Activated B cell treated with CpG ODN at 0.5 μM for 24 hours (primary cell): ENCODE measurements around the gene PRDM4. TPM values are rescaled to one million over a fixed set of nuclear protein-coding genes. Genes with fewer than 3 reads are reported as not detected.
A peak's percentile ranks its signal among the peaks of the same experiment; 100 is the strongest.

ENCODE experiments used
- ATAC-seq: fragments of 200-7000 bp; cut with Tn5 transposase; one replicate; pipeline ENCODE4 v1.10.0; 2021; ENCODE audit warnings: low read depth, mild to moderate bottlenecking, moderate library complexity
- CTCF ChIA-PET: fragments of 350-600 bp; sonication (Branson Sonifier 250); formaldehyde crosslinking; loops from one replicate; lab custom pipeline; 2021; ENCODE audit warnings: antibody characterized with exemption; lab: Charles Lee
- POLR2A ChIA-PET: fragments of 350-600 bp; sonication (Branson Sonifier 250); formaldehyde crosslinking; loops from one replicate; lab custom pipeline; 2021; ENCODE audit warnings: antibody characterized with exemption; lab: Charles Lee
- DNase-seq: peaks from one replicate; pipeline ENCODE4 v3.0.0; 2022
- H3K27ac Mint-ChIP-seq: one replicate; pipeline ENCODE4 v1.8.0; 2020; ENCODE audit warnings: mixed read lengths
- H3K27me3 Mint-ChIP-seq: one replicate; pipeline ENCODE4 v1.8.0; 2021; ENCODE audit warnings: mixed read lengths
- H3K36me3 Mint-ChIP-seq: one replicate; pipeline ENCODE4 v1.8.0; 2021; ENCODE audit warnings: low read depth, mixed read lengths
- H3K4me1 Mint-ChIP-seq: one replicate; pipeline ENCODE4 v1.8.0; 2021; ENCODE audit warnings: mixed read lengths
- H3K4me3 Mint-ChIP-seq: one replicate; pipeline ENCODE4 v1.8.0; 2020; ENCODE audit warnings: mild to moderate bottlenecking, mixed read lengths
- H3K9me3 Mint-ChIP-seq: one replicate; pipeline ENCODE4 v1.8.0; 2020; ENCODE audit warnings: mixed read lengths
- intact Hi-C: fragments of 100-400 bp; cut with micrococcal nuclease; formaldehyde crosslinking; loops from one replicate; pipeline ENCODE4 v1.15.1; 2024
- total RNA-seq: library from RNA; stranded (reverse); gene quantifications from 2 replicates; pipeline ENCODE4 v1.2.3, GENCODE V29; 2022
- TF ChIP-seq, protein P1 (sequence below): fragments of 200-600 bp; IDR thresholded peaks from one replicate; pipeline ENCODE4 v1.8.0; 2022; ENCODE audit warnings: antibody characterized with exemption, mild to moderate bottlenecking

The PRDM4 gene
- total RNA-seq, 1 donor from 2014 or later, result 45.2 TPM

DNA sequence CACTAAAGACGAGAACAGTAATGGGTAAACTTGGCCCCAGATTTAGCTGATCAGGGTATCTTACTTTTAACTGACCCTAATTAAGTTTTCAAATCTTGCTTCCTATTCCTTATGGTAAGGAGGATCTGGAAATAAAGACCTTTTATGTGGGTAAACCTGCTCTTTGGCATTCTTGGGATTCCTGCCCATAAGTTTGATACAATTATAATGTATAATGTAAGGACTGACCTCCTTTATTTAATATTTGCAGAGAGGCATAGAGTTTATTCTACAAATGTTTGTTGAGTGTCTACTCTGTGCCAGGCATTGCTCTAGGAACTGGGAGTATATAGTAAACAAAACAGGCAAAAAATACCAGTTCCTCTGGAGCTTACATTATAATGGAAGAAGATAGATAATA lies 4.4 kb upstream of the PRDM4 start:
- POLR2A ChIA-PET, result no interaction called here
- no peak overlapping the region for H3K27ac Mint-ChIP-seq
- peaks cover under 1% of the 10 kb centered on the region for H3K36me3 Mint-ChIP-seq
- ATAC-seq (no peak), DNase-seq (no peak)
- TF ChIP-seq, protein P1, sequence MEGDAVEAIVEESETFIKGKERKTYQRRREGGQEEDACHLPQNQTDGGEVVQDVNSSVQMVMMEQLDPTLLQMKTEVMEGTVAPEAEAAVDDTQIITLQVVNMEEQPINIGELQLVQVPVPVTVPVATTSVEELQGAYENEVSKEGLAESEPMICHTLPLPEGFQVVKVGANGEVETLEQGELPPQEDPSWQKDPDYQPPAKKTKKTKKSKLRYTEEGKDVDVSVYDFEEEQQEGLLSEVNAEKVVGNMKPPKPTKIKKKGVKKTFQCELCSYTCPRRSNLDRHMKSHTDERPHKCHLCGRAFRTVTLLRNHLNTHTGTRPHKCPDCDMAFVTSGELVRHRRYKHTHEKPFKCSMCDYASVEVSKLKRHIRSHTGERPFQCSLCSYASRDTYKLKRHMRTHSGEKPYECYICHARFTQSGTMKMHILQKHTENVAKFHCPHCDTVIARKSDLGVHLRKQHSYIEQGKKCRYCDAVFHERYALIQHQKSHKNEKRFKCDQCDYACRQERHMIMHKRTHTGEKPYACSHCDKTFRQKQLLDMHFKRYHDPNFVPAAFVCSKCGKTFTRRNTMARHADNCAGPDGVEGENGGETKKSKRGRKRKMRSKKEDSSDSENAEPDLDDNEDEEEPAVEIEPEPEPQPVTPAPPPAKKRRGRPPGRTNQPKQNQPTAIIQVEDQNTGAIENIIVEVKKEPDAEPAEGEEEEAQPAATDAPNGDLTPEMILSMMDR, result no peak
- H3K4me1 Mint-ChIP-seq, result peaks cover 5% of the 10 kb centered on the region
- H3K27me3 Mint-ChIP-seq, result peaks cover 1% of the 10 kb centered on the region
- intact Hi-C loops, result loop anchor here (10.0 kb wide), 1 partner anchor 359 kb away; the partner anchor contains the start of gene WSCD2
- CTCF ChIA-PET, result no interaction called here
- H3K4me3 Mint-ChIP-seq, result no peak overlapping the region
- peaks cover 2% of the 10 kb centered on the region for H3K9me3 Mint-ChIP-seq

DNA sequence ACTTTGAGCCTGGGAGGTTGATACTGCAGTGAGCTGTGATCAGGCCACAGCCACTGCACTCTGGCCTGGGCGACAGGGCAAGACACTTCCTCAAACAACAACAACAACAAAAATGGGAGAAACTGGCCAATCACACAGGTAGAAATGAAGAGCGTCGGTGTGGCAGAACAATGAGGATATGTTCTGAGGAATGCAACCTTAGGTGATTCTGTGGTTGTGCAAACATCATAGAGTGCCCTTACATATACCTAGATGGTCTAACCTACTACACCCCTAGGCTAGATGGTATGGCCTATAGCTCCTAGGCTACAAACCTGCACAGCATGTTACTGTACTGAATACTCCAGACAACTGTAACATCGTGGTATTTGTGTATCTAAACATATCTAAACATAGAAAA lies 3.7 kb upstream of the PRDM4 start:
- H3K4me3 Mint-ChIP-seq, result no peak overlapping the region
- H3K4me1 Mint-ChIP-seq, result peaks cover 12% of the 10 kb centered on the region
- H3K9me3 Mint-ChIP-seq, result peaks cover 2% of the 10 kb centered on the region
- ChIA-PET POLR2A (no interaction called here), CTCF (no interaction called here)
- TF ChIP-seq, protein P1, result no peak
- no peak for DNase-seq
- H3K27ac Mint-ChIP-seq, result no peak overlapping the region
- H3K36me3 Mint-ChIP-seq, result peaks cover 5% of the 10 kb centered on the region
- no peak for ATAC-seq
- intact Hi-C loops, result loop anchor here (5.0 to 10.0 kb wide), 4 partner anchors 360 to 1948 kb away; partner anchors contain the start of genes FAM222A, MMAB, MVK and POLR3B
- H3K27me3 Mint-ChIP-seq, result no peaks in the 10 kb centered on the region

DNA sequence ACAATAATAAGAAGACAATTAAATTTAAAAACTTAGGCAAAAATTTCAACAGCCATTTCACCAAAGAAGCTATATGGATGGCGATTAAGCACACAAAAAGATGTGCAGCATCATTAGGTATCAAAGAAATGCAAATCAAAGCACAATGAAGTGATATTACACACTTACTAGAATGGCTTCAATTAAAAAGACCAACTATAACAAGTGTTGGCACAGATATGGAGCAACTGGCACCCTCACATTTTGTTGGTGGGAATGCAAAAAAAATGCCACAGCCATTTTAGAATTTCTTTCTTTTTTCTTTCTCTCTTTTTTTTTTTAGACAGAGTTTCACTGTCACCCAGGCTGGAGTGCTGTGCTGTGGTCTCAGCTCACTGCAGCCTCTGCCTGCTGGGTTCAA lies 1.9 kb upstream of the PRDM4 start:
- H3K27me3 Mint-ChIP-seq, result no peaks in the 10 kb centered on the region
- H3K9me3 Mint-ChIP-seq, result peaks cover 2% of the 10 kb centered on the region
- H3K27ac Mint-ChIP-seq, result no peak overlapping the region
- ATAC-seq (no peak), DNase-seq (no peak)
- intact Hi-C loops, result loop anchor here (5.0 to 10.0 kb wide), 4 partner anchors 362 to 1949 kb away; partner anchors contain the start of genes FAM222A, MMAB, MVK and POLR3B
- TF ChIP-seq, protein P1, result no peak
- peaks cover 8% of the 10 kb centered on the region for H3K36me3 Mint-ChIP-seq
- H3K4me3 Mint-ChIP-seq, result no peak overlapping the region
- peaks cover 27% of the 10 kb centered on the region for H3K4me1 Mint-ChIP-seq
- ChIA-PET CTCF (no interaction called here), POLR2A (interaction anchor here (0.7 kb wide), 1 partner anchor 26 kb away, joined by 3 read pairs; no protein-coding TSS in a partner anchor)

DNA sequence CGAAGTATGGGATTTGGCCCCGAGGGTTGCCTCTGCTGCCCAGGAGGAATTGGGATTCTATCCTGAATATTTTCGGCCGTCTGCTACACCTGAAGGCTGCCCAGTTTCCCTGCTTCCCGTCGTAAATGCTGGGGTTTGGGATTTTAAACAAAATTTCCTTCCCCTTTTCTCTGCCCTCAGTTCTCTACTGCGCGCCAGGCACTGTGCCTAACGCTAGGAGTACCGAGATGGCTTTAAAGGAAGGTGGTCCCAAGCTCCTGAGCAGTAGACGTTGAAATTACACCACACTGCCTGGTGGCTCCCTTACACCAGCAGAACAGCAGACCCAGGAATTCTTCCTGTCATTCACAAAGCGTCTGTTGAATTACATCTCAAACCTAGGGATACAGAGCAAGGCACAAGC lies 566 bp upstream of the PRDM4 start:
- Mint-ChIP-seq H3K4me1 (peaks cover 33% of the 10 kb centered on the region), H3K27ac (peak overlapping the region; percentile 86), H3K27me3 (no peaks in the 10 kb centered on the region), H3K9me3 (peaks cover 2% of the 10 kb centered on the region), H3K36me3 (peaks cover 20% of the 10 kb centered on the region), H3K4me3 (peak overlapping the region; percentile 88)
- peak; percentile 17 for ATAC-seq
- intact Hi-C loops, result loop anchor here (1.0 to 10.0 kb wide), 11 partner anchors 24 to 1951 kb away; partner anchors contain the start of genes FAM222A, FICD, MMAB and MVK
- POLR2A ChIA-PET, result no interaction called here
- TF ChIP-seq, protein P1, result no peak
- DNase-seq, result no peak
- CTCF ChIA-PET, result no interaction called here

DNA sequence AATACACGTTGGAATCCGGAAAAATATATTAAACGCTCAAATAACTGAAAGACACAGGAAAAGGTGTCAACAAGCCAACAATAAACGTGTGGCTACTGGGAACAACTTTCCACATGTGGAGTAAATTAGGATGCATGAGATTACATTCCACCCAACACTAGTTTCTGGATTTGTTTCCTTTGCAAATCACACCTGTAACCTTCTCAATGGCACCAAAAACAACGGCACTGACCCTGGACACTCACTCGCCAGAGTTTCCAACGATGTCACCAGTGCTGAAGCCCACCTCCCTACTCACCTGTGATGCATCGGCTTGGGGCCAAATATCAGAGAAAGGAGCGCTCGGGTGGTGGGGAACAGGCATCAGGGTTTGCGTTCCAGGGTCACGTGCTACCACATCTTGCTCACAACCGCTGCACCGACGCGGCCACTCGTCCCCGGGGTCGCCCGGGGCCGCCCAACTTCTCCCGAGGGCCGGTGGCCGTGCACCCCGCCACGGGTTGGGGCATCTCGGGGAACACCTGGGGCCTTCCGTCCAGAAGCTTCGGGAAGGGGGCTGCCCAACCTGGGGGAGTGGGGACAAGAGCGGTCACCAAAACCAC lies 629 bp downstream of the PRDM4 start:
- H3K4me3 Mint-ChIP-seq, result peak overlapping the region; percentile 89
- peaks cover 33% of the 10 kb centered on the region for H3K4me1 Mint-ChIP-seq
- ATAC-seq, result peak; percentile 9
- DNase-seq, result no peak
- peak overlapping the region; percentile 74 for H3K27ac Mint-ChIP-seq
- intact Hi-C loops, result loop anchor here (5.0 to 10.0 kb wide), 4 partner anchors 364 to 1952 kb away; partner anchors contain the start of genes FAM222A, MMAB, MVK and POLR3B
- peaks cover 2% of the 10 kb centered on the region for H3K9me3 Mint-ChIP-seq
- peaks cover 28% of the 10 kb centered on the region for H3K36me3 Mint-ChIP-seq
- H3K27me3 Mint-ChIP-seq, result no peaks in the 10 kb centered on the region
- TF ChIP-seq, protein P1, result no peak
- ChIA-PET POLR2A (interaction anchor here (0.6 to 1.3 kb wide), 5 partner anchors 11 to 1006 kb away, joined by 3 to 5 read pairs (median 4); no protein-coding TSS in a partner anchor), CTCF (interaction anchor here (1.0 to 2.5 kb wide), 2 partner anchors 24 to 125 kb away, joined by 3 to 11 read pairs; no protein-coding TSS in a partner anchor)
